Astrocyte (in vitro differentiated cells and primary cell): Measurements from ENCODE around the gene HECTD4. TPM values are rescaled to one million over a fixed set of nuclear protein-coding genes. Genes with fewer than 3 reads are reported as not detected.

ENCODE experiments used
- DNase-seq: peaks from one replicate; pipeline ENCODE4 v3.0.0-alpha.2; 2010; ENCODE audit warnings: low read depth
- FAIRE-seq: peaks from 2 replicates; lab custom pipeline; 2011; peaks lifted over from hg19 to GRCh38; lab: Jason Lieb, UNC
- H2AFZ ChIP-seq: 2 replicates; pipeline ENCODE4 v1.6.0; 2012; ENCODE audit warnings: low read depth, low read length, inconsistent platforms
- H3K27ac ChIP-seq: 2 replicates; pipeline ENCODE4 v1.5.1; 2011; ENCODE audit warnings: low read depth, low read length, inconsistent platforms
- H3K27me3 ChIP-seq: 2 replicates; pipeline ENCODE4 v1.6.0; 2011; ENCODE audit warnings: low read length, inconsistent platforms; ENCODE audit not compliant: insufficient read depth
- H3K36me3 ChIP-seq: 2 replicates; pipeline ENCODE4 v1.5.1; 2011; ENCODE audit warnings: low read length, inconsistent platforms; ENCODE audit not compliant: insufficient read depth
- H3K4me1 ChIP-seq: 2 replicates; pipeline ENCODE4 v1.5.1; 2011; ENCODE audit warnings: low read length, inconsistent platforms; ENCODE audit not compliant: insufficient read depth
- H3K4me2 ChIP-seq: 2 replicates; pipeline ENCODE4 v1.6.0; 2012; ENCODE audit warnings: low read length, inconsistent platforms
- H3K4me3 ChIP-seq: 2 replicates; pipeline ENCODE4 v1.5.1; 2011; ENCODE audit warnings: low read depth, mild to moderate bottlenecking, low read length, inconsistent platforms; ENCODE audit not compliant: insufficient read depth
- H3K79me2 ChIP-seq: 2 replicates; pipeline ENCODE4 v1.6.0; 2012; ENCODE audit warnings: mild to moderate bottlenecking, low read length, inconsistent platforms; ENCODE audit not compliant: insufficient read depth
- H3K9ac ChIP-seq: 2 replicates; pipeline ENCODE4 v1.6.0; 2012; ENCODE audit warnings: mild to moderate bottlenecking, low read length, inconsistent platforms
- H3K9me3 ChIP-seq: 2 replicates; pipeline ENCODE4 v1.5.1; 2012; ENCODE audit warnings: low read depth, mild to moderate bottlenecking, low read length, inconsistent platforms; ENCODE audit not compliant: insufficient read depth
- H4K20me1 ChIP-seq: 2 replicates; pipeline ENCODE4 v1.6.0; 2012; ENCODE audit warnings: low read length, inconsistent platforms; ENCODE audit not compliant: insufficient read depth
- H3K27ac Mint-ChIP-seq: one replicate; pipeline ENCODE4 v1.8.0; 2021; ENCODE audit warnings: mild to moderate bottlenecking, mixed read lengths; ENCODE audit not compliant: unreplicated experiment
- H3K27me3 Mint-ChIP-seq: one replicate; pipeline ENCODE4 v1.8.0; 2021; ENCODE audit warnings: low read depth, mixed read lengths; ENCODE audit not compliant: unreplicated experiment
- H3K36me3 Mint-ChIP-seq: one replicate; pipeline ENCODE4 v1.8.0; 2021; ENCODE audit warnings: low read depth, mixed read lengths; ENCODE audit not compliant: unreplicated experiment
- H3K4me1 Mint-ChIP-seq: one replicate; pipeline ENCODE4 v1.8.0; 2021; ENCODE audit warnings: low read depth, mixed read lengths; ENCODE audit not compliant: unreplicated experiment
- H3K4me3 Mint-ChIP-seq: one replicate; pipeline ENCODE4 v1.8.0; 2021; ENCODE audit warnings: mild to moderate bottlenecking, moderate library complexity, mixed read lengths; ENCODE audit not compliant: unreplicated experiment
- H3K9me3 Mint-ChIP-seq: one replicate; pipeline ENCODE4 v1.8.0; 2021; ENCODE audit warnings: mild to moderate bottlenecking, mixed read lengths; ENCODE audit not compliant: unreplicated experiment
- CTCF ChIP-seq: IDR thresholded peaks from 2 replicates; pipeline ENCODE4 v1.5.1; 2011; ENCODE audit warnings: low read depth, mild to moderate bottlenecking, inconsistent platforms, low read length, moderate library complexity; ENCODE audit not compliant: insufficient read depth
- EZH2 ChIP-seq: IDR thresholded peaks from 2 replicates; pipeline ENCODE4 v1.6.1; 2012; ENCODE audit warnings: mild to moderate bottlenecking, low read length, inconsistent platforms; ENCODE audit not compliant: insufficient read depth
- total RNA-seq: library from RNA; stranded (reverse); gene quantifications from 2 replicates; pipeline ENCODE4 v1.2.1, GENCODE V29; 2021

HECTD4 gene
- total RNA-seq, 1 donor from 2014 or later = 38.9 TPM

GRCh38 chr12:112347581-112347982 is 34.6 kb downstream of the HECTD4 start:
- DNase-seq = peak; percentile 93
- H3K27me3 ChIP-seq = no peaks in the 10 kb centered on the region
- FAIRE-seq = no peak
- no peak overlapping the region for H3K4me3 Mint-ChIP-seq
- H3K4me1 ChIP-seq = peaks cover 3% of the 10 kb centered on the region
- no peaks in the 10 kb centered on the region for H3K9me3 Mint-ChIP-seq
- no peak overlapping the region for H3K4me3 ChIP-seq
- peaks cover 18% of the 10 kb centered on the region for H3K4me1 Mint-ChIP-seq
- H3K27ac Mint-ChIP-seq = peak overlapping the region; percentile 69
- H3K9ac ChIP-seq = no peak overlapping the region
- H3K36me3 ChIP-seq = no peaks in the 10 kb centered on the region
- TF ChIP-seq CTCF (no peak), EZH2 (no peak)
- H4K20me1 ChIP-seq = peaks cover 57% of the 10 kb centered on the region
- peak overlapping the region; percentile 15 for H3K4me2 ChIP-seq
- no peaks in the 10 kb centered on the region for H3K36me3 Mint-ChIP-seq
- no peak overlapping the region for H2AFZ ChIP-seq
- peak overlapping the region; percentile 34 for H3K27ac ChIP-seq
- H3K27me3 Mint-ChIP-seq = no peaks in the 10 kb centered on the region
- peaks cover 70% of the 10 kb centered on the region for H3K79me2 ChIP-seq
- H3K9me3 ChIP-seq = no peaks in the 10 kb centered on the region

GRCh38 chr12:112346194-112346593 is 36.0 kb downstream of the HECTD4 start:
- Histone ChIP-seq H3K9me3 (no peaks in the 10 kb centered on the region), H3K9ac (no peak overlapping the region), H3K27me3 (no peaks in the 10 kb centered on the region), H4K20me1 (peaks cover 61% of the 10 kb centered on the region), H3K4me3 (no peak overlapping the region), H3K4me2 (no peak overlapping the region), H3K4me1 (peaks cover 3% of the 10 kb centered on the region), H3K36me3 (no peaks in the 10 kb centered on the region), H2AFZ (no peak overlapping the region), H3K79me2 (peaks cover 77% of the 10 kb centered on the region), H3K27ac (no peak overlapping the region)
- FAIRE-seq (no peak), DNase-seq (no peak)
- Mint-ChIP-seq H3K27ac (no peak overlapping the region), H3K36me3 (no peaks in the 10 kb centered on the region), H3K27me3 (no peaks in the 10 kb centered on the region), H3K4me1 (peaks cover 20% of the 10 kb centered on the region), H3K9me3 (no peaks in the 10 kb centered on the region), H3K4me3 (no peak overlapping the region)
- TF ChIP-seq EZH2 (no peak), CTCF (no peak)

- Mint-ChIP-seq H3K4me3 (no peak overlapping the region), H3K36me3 (no peaks in the 10 kb centered on the region), H3K4me1 (peaks cover 18% of the 10 kb centered on the region), H3K27me3 (no peaks in the 10 kb centered on the region), H3K9me3 (no peaks in the 10 kb centered on the region), H3K27ac (no peak overlapping the region)
- FAIRE-seq = no peak
- H3K36me3 ChIP-seq = no peaks in the 10 kb centered on the region
- H3K4me1 ChIP-seq = peaks cover 3% of the 10 kb centered on the region
- TF ChIP-seq CTCF = no peak
- no peak for TF ChIP-seq EZH2
- no peaks in the 10 kb centered on the region for H3K9me3 ChIP-seq
- H2AFZ ChIP-seq = no peak overlapping the region
- no peak overlapping the region for H3K4me3 ChIP-seq
- DNase-seq = no peak
- H3K4me2 ChIP-seq = no peak overlapping the region
- H4K20me1 ChIP-seq = peaks cover 70% of the 10 kb centered on the region
- peaks cover 76% of the 10 kb centered on the region for H3K79me2 ChIP-seq
- no peaks in the 10 kb centered on the region for H3K27me3 ChIP-seq
- H3K27ac ChIP-seq = no peak overlapping the region
- H3K9ac ChIP-seq = no peak overlapping the region
These were observed 38.0 kb downstream of the HECTD4 start for GRCh38 chr12:112344220-112344619.
